GM19452 (cell line): ENCODE measurements around the gene DIAPH1.

Experiments
- ATAC-seq: cut with Tn5 transposase; IDR thresholded peaks from one replicate; pipeline ENCODE4 v1.9.1; 2021; ENCODE audit not compliant: unreplicated experiment

DIAPH1 gene

GRCh38 chr5:141508440-141508797 lies 110.4 kb downstream of the DIAPH1 start:
- ATAC-seq: no peak

GRCh38 chr5:141507387-141508091 lies 111.3 kb downstream of the DIAPH1 start:
- peak; percentile 41 for ATAC-seq

- no peak for ATAC-seq
These were observed 112.2 kb downstream of the DIAPH1 start for GRCh38 chr5:141506381-141507155.

GRCh38 chr5:141504216-141504615 lies 114.6 kb downstream of the DIAPH1 start:
- no peak for ATAC-seq

- no peak for ATAC-seq
These were observed 115.1 kb downstream of the DIAPH1 start for GRCh38 chr5:141503681-141504080.

- no peak for ATAC-seq
These were observed 117.0 kb downstream of the DIAPH1 start for GRCh38 chr5:141501761-141502160.

- ATAC-seq: no peak
These were observed 122.8 kb downstream of the DIAPH1 start for GRCh38 chr5:141496038-141496437.

- ATAC-seq: no peak
These were observed 123.4 kb downstream of the DIAPH1 start for GRCh38 chr5:141495453-141495811.

- no peak for ATAC-seq
These were observed 123.9 kb downstream of the DIAPH1 start for GRCh38 chr5:141494761-141495452.

GRCh38 chr5:141493500-141494422 lies 125.0 kb downstream of the DIAPH1 start:
- ATAC-seq: no peak

GRCh38 chr5:141492168-141492885 lies 126.5 kb downstream of the DIAPH1 start:
- ATAC-seq: peak; percentile 62

- ATAC-seq: peak; percentile 3
These were observed 127.3 kb downstream of the DIAPH1 start for GRCh38 chr5:141491323-141492167.

GRCh38 chr5:141490771-141491170 lies 128.0 kb downstream of the DIAPH1 start:
- ATAC-seq: no peak

GRCh38 chr5:141490271-141490670 lies 128.5 kb downstream of the DIAPH1 start:
- no peak for ATAC-seq

- ATAC-seq: no peak
These were observed 129.0 kb downstream of the DIAPH1 start for GRCh38 chr5:141489841-141490240.

GRCh38 chr5:141488591-141489561 lies 129.9 kb downstream of the DIAPH1 start, which contains the start of gene PCDHGC5:
Gene PCDHGC5, plus strand, starts transcription at chr5:141489081. Its CDS starts 160 bp downstream, at chr5:141489241.
- ATAC-seq: no peak

GRCh38 chr5:141487131-141487530 lies 131.7 kb downstream of the DIAPH1 start:
- no peak for ATAC-seq

- no peak for ATAC-seq
These were observed 132.7 kb downstream of the DIAPH1 start for GRCh38 chr5:141486091-141486490.
